Measurements from ENCODE around the gene PLSCR3.

PLSCR3 gene

GRCh38 chr17:7435676-7436555 is 41.6 kb upstream of the PLSCR3 start:
- Mint-ChIP-seq H3K27ac (peak overlapping the region; percentile 97), H3K4me3 (peak overlapping the region; percentile 94), H3K36me3 (peaks cover 22% of the 10 kb centered on the region), H3K4me1 (peaks cover 51% of the 10 kb centered on the region), H3K9me3 (no peaks in the 10 kb centered on the region), H3K27me3 (peaks cover 34% of the 10 kb centered on the region)
- CTCF ChIA-PET, result interaction anchor here (0.9 to 4.3 kb wide), 29 partner anchors 8 to 251 kb away, joined by 3 to 56 read pairs (median 6); partner anchors contain the start of genes ACAP1, CHRNB1, MPDU1 and PLSCR3
- DNase-seq, result peak; percentile 79

GRCh38 chr17:7432296-7432695 is 38.0 kb upstream of the PLSCR3 start:
- Mint-ChIP-seq H3K36me3 (peaks cover 5% of the 10 kb centered on the region), H3K27me3 (peaks cover 5% of the 10 kb centered on the region), H3K4me1 (peaks cover 23% of the 10 kb centered on the region), H3K4me3 (no peak overlapping the region), H3K9me3 (no peaks in the 10 kb centered on the region), H3K27ac (no peak overlapping the region)
- no peak for DNase-seq
- CTCF ChIA-PET, result interaction anchor here (1.3 kb wide), 1 partner anchor 77 kb away, joined by 4 read pairs; the partner anchor contains the start of gene TMEM95

GRCh38 chr17:7431231-7431630 is 36.9 kb upstream of the PLSCR3 start:
- DNase-seq, result no peak
- peaks cover 2% of the 10 kb centered on the region for H3K36me3 Mint-ChIP-seq
- peaks cover 5% of the 10 kb centered on the region for H3K27me3 Mint-ChIP-seq
- CTCF ChIA-PET, result interaction anchor here (1.3 kb wide), 1 partner anchor 76 kb away, joined by 4 read pairs; the partner anchor contains the start of gene TMEM95
- no peak overlapping the region for H3K27ac Mint-ChIP-seq
- H3K4me3 Mint-ChIP-seq, result no peak overlapping the region
- H3K9me3 Mint-ChIP-seq, result no peaks in the 10 kb centered on the region
- H3K4me1 Mint-ChIP-seq, result peaks cover 13% of the 10 kb centered on the region

DNA sequence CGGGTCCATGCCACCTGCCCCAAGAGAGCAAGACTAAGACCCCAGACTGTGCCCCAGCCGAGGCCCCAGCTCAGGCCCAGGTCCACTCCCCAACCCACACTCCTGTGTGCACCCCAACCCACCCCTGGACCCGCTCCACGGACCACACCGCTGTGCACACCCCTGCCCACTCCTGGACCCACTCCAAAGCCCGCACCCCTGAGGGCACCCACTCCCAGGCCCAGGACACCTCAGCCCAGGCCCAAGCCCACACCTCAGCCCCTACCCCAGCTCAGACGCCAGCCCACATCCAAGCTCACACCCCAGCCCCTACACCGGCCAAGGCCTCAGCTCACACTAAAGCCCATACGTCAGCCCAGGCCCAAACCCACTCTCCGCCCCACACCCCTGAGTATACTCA is 35.4 kb upstream of the PLSCR3 start:
- CTCF ChIA-PET, result no interaction called here
- Mint-ChIP-seq H3K4me1 (peaks cover under 1% of the 10 kb centered on the region), H3K27ac (no peak overlapping the region), H3K27me3 (peaks cover 8% of the 10 kb centered on the region), H3K4me3 (no peak overlapping the region), H3K36me3 (no peaks in the 10 kb centered on the region), H3K9me3 (no peaks in the 10 kb centered on the region)
- no peak for DNase-seq

- H3K36me3 Mint-ChIP-seq, result no peaks in the 10 kb centered on the region
- DNase-seq, result no peak
- H3K9me3 Mint-ChIP-seq, result no peaks in the 10 kb centered on the region
- no peak within 1 kb of the TSS for H3K4me3 Mint-ChIP-seq
- peaks cover 20% of the 10 kb centered on the region for H3K27me3 Mint-ChIP-seq
- peaks cover 2% of the 10 kb centered on the region for H3K4me1 Mint-ChIP-seq
- CTCF ChIA-PET, result no interaction called here
- no peak within 1 kb of the TSS for H3K27ac Mint-ChIP-seq
These were observed 34.2 kb upstream of the PLSCR3 start, which contains the start of gene SPEM3 for GRCh38 chr17:7428557-7428956. Gene SPEM3, plus strand, starts transcription at chr17:7428857. Its CDS starts 46 bp downstream, at chr17:7428903.

GRCh38 chr17:7427549-7427948 is 33.2 kb upstream of the PLSCR3 start:
- no peak for DNase-seq
- Mint-ChIP-seq H3K27ac (no peak overlapping the region), H3K4me1 (peaks cover 2% of the 10 kb centered on the region), H3K9me3 (no peaks in the 10 kb centered on the region), H3K36me3 (no peaks in the 10 kb centered on the region), H3K4me3 (no peak overlapping the region), H3K27me3 (peaks cover 21% of the 10 kb centered on the region)
- CTCF ChIA-PET, result no interaction called here

DNA sequence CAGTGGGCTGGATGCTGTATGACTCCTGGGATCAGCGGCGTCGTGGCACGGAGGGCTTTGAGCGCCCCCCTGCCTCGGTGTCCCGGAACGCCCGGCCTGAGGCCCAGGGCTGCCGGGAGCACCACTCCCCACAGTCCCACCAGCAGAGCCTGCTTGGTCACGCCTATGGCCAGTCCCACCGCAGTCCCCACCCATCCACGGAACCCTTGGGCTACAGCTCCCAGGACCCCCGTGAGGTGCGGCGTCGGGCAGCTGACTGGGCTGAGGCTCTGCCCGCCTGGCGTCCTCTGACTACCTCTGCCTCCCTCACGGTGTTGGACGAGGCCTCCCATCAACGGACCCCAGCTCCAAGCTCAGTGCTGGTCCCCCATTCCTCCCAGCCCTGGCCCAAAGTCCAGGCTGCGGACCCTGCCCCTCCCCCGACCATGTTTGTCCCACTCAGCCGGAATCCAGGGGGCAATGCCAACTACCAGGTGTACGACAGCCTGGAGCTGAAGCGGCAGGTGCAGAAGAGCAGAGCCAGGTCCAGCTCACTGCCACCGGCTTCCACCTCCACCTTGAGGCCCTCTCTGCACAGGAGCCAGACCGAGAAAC is 32.7 kb upstream of the PLSCR3 start:
- DNase-seq, result no peak
- H3K27me3 Mint-ChIP-seq, result peaks cover 21% of the 10 kb centered on the region
- no peak overlapping the region for H3K27ac Mint-ChIP-seq
- CTCF ChIA-PET, result no interaction called here
- peaks cover 2% of the 10 kb centered on the region for H3K4me1 Mint-ChIP-seq
- H3K4me3 Mint-ChIP-seq, result no peak overlapping the region
- no peaks in the 10 kb centered on the region for H3K36me3 Mint-ChIP-seq
- H3K9me3 Mint-ChIP-seq, result no peaks in the 10 kb centered on the region

- Mint-ChIP-seq H3K27ac (no peak overlapping the region), H3K36me3 (no peaks in the 10 kb centered on the region), H3K27me3 (peaks cover 21% of the 10 kb centered on the region), H3K4me3 (no peak overlapping the region), H3K9me3 (no peaks in the 10 kb centered on the region), H3K4me1 (peaks cover 2% of the 10 kb centered on the region)
- CTCF ChIA-PET, result no interaction called here
- no peak for DNase-seq
These were observed 32.0 kb upstream of the PLSCR3 start for GRCh38 chr17:7426203-7426863.

GRCh38 chr17:7425756-7426155 is 31.4 kb upstream of the PLSCR3 start:
- no peak for DNase-seq

DNA sequence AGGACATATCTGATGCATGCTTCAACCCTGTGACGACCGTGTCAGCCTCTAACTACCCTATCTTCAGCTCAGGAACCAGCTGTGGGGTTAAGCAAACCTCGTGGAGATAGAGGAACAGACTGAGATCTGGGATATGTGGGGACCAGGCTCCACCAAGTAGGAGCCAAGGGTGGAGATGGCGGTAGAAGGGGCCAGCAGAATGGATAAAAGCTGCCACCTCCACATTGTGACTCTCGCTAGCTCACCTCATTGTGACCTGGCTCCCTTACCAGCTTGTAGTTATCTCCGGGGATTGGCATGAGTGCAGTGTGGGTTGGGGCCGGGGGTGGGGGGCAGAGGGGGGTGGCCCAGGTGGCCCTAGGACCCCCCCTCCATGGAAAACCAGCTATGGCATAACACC is 31.0 kb upstream of the PLSCR3 start, which contains the start of gene SPEM2:
Gene SPEM2, plus strand, starts transcription at position 301 of the 400 bp plus-strand sequence. Its CDS starts 73 bp downstream, at position 374.
- Mint-ChIP-seq H3K36me3 (no peaks in the 10 kb centered on the region), H3K9me3 (no peaks in the 10 kb centered on the region), H3K4me1 (peaks cover 2% of the 10 kb centered on the region), H3K4me3 (no peak within 1 kb of the TSS), H3K27ac (no peak within 1 kb of the TSS), H3K27me3 (peaks cover 21% of the 10 kb centered on the region)
- DNase-seq, result no peak
- CTCF ChIA-PET, result interaction anchor here (1.0 to 1.4 kb wide), 2 partner anchors 11 to 70 kb away, joined by 3 read pairs; partner anchors contain the start of gene TMEM95

More at GRCh38 chr17:7425756-7426155, 31.4 kb upstream of the PLSCR3 start:
- H3K9me3 Mint-ChIP-seq, result no peaks in the 10 kb centered on the region
- peaks cover 21% of the 10 kb centered on the region for H3K27me3 Mint-ChIP-seq
- CTCF ChIA-PET, result interaction anchor here (1.0 to 1.4 kb wide), 2 partner anchors 11 to 70 kb away, joined by 3 read pairs; partner anchors contain the start of gene TMEM95
- peaks cover 2% of the 10 kb centered on the region for H3K4me1 Mint-ChIP-seq
- H3K4me3 Mint-ChIP-seq, result no peak overlapping the region
- H3K36me3 Mint-ChIP-seq, result no peaks in the 10 kb centered on the region
- H3K27ac Mint-ChIP-seq, result no peak overlapping the region

GRCh38 chr17:7423679-7424078 is 29.4 kb upstream of the PLSCR3 start:
- H3K27me3 Mint-ChIP-seq, result peaks cover 25% of the 10 kb centered on the region
- H3K4me3 Mint-ChIP-seq, result no peak overlapping the region
- no peaks in the 10 kb centered on the region for H3K36me3 Mint-ChIP-seq
- DNase-seq, result no peak
- no peaks in the 10 kb centered on the region for H3K9me3 Mint-ChIP-seq
- CTCF ChIA-PET, result interaction anchor here (0.9 kb wide), 1 partner anchor 12 kb away, joined by 4 read pairs; the partner anchor contains the start of gene TMEM102
- H3K4me1 Mint-ChIP-seq, result peaks cover 2% of the 10 kb centered on the region
- H3K27ac Mint-ChIP-seq, result no peak overlapping the region

- Mint-ChIP-seq H3K27ac (no peak overlapping the region), H3K27me3 (peaks cover 21% of the 10 kb centered on the region), H3K36me3 (no peaks in the 10 kb centered on the region), H3K4me1 (peaks cover 2% of the 10 kb centered on the region), H3K4me3 (no peak overlapping the region), H3K9me3 (no peaks in the 10 kb centered on the region)
- no peak for DNase-seq
- CTCF ChIA-PET, result no interaction called here
These were observed 26.9 kb upstream of the PLSCR3 start for GRCh38 chr17:7421186-7421585.

- CTCF ChIA-PET, result no interaction called here
- H3K27me3 Mint-ChIP-seq, result peaks cover 20% of the 10 kb centered on the region
- no peaks in the 10 kb centered on the region for H3K9me3 Mint-ChIP-seq
- H3K4me3 Mint-ChIP-seq, result no peak within 1 kb of the TSS
- no peak within 1 kb of the TSS for H3K27ac Mint-ChIP-seq
- H3K4me1 Mint-ChIP-seq, result peaks cover 2% of the 10 kb centered on the region
- no peak for DNase-seq
- no peaks in the 10 kb centered on the region for H3K36me3 Mint-ChIP-seq
These were observed 25.7 kb upstream of the PLSCR3 start, which contains the start of gene SPEM1 for GRCh38 chr17:7419819-7420610. Gene SPEM1, plus strand, starts transcription at chr17:7420324. Its CDS starts 61 bp downstream, at chr17:7420385.
